ENCODE measurements around the gene CHTF18. TPM values are rescaled to one million over a fixed set of nuclear protein-coding genes. Genes with fewer than 3 reads are reported as not detected.

CHTF18 gene
- total RNA-seq, 1 donor from 2014 or later = 23.8 TPM

DNA sequence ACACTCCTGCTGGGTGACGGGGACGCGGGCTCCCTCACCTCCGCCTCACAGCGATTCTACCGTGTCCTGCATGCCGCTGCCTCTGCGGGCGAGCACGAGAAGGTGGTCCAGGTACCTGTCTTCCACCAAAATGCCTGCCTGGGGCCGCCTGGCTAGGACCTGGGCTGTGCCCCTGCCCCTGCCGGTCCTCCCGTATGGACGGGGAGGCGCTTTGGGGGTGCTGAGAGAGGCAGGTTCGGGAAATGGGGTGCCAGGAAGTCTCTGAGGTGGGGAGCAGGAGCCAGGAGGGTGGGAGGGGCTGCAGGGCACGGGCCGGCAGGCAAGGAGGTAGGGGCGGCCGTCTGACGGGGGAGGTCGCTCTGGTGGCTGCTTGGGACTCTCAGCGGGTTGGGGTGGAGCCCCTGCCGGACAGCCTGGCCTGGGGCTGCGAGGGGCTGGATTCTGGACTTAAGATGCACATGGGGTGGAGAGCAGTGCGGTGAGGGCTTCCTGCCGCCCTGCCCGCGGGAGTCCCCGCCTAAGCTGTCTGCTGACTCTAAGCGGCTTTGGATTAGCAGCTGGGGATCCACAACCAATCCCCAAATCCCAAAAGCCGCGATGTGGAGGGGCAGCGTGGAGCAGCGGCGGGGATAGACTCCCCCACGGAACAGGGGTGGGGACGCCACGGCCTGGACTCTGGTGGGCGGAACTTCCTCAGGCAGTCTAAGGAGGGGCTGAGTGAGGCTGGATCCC, 5.8 kb downstream of the CHTF18 start:
- no peak for DNase-seq

DNA sequence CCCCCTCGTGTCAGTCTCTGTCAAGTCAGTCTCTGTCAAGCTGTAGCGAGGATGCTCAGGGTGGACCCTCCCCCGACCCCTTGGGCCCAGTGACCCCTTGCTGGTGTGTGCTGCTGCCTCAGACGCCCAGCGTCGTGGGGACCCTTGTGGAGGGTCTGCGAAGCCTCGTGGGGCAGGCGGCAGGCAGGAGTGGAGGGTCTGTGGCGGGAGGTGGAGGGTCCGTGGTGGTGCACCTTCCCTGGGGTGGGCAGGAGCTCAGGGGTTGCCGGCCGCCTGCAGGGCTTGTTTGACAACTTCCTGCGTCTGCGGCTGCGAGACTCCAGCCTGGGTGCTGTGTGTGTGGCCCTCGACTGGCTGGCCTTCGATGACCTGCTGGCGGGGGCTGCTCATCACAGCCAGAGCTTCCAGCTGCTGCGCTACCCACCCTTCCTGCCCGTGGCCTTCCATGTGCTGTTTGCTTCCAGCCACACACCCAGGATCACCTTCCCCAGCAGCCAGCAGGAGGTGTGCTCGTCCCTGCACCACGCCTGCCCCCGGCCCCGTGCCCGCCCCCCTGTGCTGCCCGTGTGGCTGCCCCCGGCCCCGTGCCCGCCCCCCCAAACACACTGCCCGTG, 6.5 kb downstream of the CHTF18 start:
- DNase-seq = no peak

DNA sequence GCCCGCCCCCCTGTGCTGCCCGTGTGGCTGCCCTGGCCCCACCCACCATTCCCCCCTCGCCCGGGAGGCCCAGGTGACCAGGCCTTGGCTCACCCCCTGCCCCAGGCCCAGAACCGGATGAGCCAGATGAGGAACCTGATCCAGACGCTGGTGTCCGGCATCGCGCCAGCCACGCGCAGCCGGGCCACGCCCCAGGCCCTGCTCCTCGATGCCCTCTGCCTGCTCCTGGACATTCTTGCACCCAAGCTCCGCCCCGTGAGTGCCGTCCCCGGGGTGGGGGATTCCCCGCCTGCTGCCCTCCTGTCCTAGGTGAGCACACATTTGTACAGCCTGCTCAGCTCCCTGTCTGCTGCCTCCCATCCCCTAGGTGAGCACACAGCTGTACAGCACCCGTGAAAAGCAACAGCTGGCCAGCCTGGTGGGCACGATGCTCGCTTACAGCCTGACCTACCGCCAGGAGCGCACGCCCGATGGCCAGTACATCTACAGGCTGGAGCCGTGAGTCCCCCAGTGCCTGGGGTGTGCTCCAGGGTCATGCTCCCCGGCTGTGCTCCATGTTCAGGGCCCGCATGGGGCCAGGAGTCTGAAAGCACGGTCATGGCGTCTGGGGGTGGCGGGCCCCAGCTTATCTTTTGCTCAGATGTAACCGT, 7.3 kb downstream of the CHTF18 start:
- no peak for DNase-seq

DNA sequence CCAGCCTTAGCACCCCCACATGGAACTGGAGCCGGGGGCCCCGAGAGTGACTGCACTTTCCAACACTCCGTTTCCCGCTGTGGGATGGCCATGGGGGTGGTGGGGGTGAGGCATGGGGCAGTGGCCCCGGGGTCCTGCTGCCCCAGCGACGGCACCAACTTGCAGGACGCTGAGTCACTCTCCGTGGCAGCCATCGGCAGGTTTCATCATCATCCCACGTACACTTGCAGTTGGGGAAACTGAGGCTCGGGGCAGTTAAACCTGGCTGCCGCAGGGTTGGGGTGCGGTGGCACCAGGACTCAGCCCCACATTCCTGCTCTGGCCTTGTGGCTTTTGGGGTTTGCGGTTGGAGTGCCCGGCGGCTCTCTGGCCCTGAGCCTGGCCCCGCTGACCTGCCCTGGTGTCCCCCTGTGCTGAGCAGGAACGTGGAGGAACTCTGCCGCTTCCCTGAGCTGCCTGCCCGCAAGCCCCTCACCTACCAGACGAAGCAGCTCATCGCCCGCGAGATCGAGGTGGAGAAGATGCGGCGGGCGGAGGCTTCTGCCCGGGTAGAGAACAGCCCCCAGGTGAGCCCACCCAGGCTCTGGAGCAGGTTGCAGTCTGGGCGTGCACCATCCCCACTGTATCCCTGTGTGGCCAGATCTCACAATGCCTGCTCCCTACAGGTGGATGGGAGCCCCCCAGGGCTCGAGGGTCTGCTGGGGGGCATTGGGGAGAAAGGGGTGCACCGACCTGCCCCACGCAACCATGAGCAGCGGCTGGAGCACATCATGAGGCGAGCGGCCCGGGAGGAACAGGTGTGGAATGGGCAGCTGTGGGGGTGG, 8.1 kb downstream of the CHTF18 start:
- no peak for DNase-seq

DNA sequence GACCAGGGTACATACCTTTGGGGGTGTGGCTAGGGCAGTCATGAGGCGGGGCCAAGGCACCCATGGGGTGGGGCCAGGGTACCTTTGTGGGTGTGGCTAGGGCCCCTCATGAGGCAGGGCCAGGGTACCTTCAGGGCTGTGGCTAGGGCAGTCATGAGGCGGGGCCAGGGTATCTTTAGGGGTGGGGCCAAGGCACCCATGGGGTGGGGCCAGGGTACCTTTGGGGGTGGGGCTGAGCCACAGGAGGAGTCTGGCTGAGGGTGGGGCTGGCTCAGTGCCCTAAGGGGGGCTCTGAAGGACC, 8.7 kb downstream of the CHTF18 start:
- DNase-seq = no peak

DNA sequence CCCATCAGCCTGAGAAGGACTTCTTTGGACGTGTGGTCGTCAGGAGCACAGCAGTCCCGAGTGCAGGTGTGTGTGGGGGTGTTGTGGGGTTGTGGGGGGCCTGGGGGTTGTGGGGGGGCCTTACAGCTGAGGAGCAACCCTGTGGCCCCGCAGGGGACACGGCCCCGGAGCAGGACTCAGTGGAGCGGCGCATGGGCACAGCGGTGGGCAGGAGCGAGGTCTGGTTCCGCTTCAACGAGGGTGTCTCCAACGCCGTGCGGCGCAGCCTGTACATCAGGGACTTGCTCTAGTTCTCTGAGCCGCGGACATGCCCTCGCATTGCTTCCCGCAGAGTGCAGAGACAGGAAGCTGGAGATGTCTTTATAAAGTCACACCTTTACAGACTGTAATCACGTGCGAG, 9.3 kb downstream of the CHTF18 start:
- DNase-seq = no peak

DNA sequence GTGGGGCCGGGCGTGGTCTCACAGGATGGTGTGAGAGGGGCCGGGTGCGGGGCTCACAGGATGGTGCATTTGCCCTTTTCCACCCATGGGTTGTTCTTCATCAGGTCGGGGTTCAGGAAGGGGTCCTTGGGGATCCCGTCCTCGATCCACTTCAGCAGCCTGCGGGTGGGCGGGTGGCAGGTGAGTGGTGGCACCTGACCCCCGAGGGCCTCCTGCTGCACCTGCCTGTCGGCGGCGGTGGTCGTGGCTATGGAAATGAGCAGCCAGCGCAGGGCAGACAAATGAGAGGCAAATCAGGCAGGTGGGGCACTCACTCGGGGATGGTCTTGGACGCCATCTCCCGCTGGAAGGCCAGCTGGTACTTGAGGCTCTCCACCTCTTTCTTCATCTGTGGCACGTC, 10.2 kb downstream of the CHTF18 start:
- DNase-seq = no peak

DNA sequence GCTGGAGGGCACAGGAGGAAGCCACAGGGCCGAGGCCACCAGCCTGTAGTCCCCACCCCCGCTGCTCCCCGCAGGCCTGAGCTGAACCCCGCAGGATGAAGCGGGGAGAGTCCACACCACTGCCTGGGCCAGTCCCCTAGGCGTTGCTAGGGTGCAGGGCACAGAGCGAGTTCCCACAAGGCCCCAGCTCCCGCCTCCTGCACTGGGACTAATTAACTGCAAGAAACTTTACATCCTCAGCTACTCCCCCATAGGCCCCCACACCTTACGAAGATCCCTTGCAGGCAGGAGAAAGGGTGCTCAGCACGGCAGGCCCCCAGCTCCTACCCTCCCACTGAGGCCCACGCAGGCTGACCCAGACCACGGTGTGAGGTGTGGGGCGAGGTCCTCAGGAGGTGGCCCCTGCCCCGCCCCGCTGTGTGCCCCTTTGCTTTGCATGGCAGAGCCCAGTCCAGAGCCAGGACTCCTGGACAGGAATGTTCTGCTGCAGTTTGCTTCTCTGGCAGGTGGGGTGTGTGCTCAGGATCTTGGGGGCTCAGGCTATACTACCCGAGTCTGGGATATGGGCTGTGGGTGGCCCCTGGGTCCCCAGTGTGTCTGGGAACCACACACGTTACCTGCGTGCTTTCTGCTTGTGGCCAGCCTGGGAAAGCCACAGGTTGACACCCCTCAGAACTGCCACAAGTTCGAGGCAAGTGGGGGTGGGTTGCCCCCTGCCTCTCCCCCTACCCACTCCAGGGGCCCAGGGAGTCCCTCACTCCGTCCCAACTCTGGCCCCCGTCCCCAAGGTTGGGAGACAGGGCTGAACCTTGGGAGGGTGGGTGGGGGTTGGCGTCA, 10.9 kb downstream of the CHTF18 start:
- no peak for DNase-seq

DNA sequence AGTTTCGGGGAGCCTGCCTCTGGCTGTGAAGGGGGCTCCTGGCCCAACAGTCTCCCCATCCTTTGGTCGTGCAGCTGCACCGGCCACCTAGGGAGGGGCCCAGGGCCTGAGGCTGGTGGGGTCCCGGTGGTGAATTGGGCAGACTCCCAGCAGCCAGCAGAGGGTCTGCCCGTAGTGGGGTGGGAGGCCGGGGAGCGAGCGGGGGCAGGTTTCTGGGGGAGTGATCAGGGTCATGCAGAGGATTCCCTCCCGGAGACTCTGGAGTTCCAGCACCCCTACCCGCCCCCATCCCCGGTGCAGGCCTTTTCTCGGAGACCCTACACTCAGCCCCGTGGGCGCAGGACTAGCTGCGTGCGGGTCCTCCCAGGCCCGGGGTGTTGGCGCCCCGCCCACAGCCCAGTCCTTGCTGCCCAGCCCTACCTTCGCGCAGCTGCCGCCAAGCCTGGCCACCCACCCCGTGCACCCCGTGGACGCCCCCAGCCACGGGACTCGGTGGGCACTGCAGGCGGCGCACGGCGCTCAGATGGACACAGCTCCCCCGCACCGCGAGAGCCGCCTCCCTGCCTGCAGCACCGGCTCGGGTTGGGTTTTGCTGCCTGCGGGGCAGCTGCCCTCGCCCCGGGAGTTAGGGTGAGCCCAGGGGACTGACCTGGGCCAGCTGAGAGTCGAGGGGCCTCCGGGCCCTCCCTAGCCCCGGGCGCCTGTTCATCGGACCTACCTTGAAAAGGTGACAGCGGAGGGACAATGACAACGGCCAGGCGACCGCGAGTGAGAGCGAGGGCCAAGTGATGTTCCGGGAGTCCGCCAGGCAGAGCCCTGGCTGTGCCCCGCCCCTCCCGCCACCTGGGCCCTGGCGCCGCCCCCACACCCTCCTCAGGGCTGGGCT, 11.8 kb downstream of the CHTF18 start, which contains the start of gene GNG13:
Gene GNG13 (minus strand): TSS at position 787 of the 886 bp plus-strand sequence. CDS start 1,657 bp downstream, outside the sequence.
- DNase-seq = no peak

DNA sequence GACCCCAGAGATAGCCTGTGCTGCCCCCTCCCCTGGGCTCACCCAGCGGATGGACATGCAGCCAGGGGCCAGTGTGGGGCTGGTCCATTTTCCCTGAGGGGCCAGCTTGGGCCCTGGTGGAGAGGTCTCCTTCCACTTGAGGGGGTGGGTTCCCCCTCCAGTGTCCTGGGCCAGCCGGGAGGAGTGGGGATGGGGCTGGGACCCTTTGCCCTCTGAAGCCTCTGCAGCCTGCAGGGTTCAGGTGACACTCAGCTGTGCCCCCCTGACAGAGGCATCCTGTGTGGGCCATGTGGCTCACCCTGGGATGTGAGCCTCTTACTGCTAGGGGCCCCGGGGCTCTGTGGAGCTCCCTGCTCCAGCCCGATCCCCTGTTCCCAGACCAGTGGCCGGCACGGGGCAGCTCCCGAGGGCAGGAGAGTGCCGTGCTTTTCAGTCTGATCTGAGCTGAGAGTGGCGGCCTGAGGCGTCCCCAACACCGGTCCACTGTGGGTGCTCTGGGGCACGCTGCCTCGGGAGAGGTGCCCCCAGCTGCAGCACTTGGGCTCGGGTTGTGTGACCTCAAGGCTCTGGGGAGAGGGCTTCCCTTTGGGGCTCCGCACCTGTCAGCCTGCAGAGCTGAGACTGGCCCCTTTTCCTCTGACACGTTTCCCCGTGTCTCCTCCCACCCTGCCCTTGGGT, 12.6 kb downstream of the CHTF18 start:
- DNase-seq = no peak

DNA sequence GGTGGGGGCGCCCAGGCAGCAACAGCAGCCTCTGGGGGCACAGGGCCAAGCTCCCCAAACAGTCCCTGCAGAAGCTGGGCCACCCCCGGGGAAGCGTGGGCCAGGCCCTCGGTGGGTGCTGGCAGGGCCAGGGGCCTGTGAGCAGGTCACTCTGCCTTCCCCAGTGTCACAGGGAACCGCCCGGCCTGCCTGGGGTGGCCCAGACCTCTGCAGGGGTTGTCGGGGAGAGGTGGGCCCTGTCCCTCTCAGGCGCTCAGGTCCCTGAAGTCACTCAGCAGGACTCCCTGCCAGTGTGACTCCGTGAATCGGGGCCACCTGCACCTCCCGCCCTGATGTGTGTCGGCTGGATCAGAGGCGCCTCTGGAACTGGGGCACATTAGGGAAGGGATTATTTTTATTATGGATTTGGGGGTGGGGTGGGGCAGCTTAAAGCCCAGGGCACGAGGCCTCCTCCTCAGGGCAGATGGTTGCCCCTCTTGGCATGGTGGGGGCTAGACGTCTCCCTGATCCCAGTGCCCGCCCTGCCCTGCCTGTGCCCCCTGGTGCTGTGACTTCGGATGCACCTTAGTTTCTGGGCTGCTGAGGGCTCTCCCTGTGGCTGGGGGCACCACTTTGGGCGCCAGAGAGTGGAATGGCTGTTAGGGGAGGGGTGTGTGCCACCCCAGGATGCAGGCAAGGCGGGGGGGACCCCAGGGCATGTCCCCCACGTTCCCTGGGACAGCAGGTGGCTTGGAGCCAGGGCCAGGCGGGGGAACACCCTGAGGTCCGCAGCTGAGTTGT, 13.4 kb downstream of the CHTF18 start:
- no peak for DNase-seq

DNA sequence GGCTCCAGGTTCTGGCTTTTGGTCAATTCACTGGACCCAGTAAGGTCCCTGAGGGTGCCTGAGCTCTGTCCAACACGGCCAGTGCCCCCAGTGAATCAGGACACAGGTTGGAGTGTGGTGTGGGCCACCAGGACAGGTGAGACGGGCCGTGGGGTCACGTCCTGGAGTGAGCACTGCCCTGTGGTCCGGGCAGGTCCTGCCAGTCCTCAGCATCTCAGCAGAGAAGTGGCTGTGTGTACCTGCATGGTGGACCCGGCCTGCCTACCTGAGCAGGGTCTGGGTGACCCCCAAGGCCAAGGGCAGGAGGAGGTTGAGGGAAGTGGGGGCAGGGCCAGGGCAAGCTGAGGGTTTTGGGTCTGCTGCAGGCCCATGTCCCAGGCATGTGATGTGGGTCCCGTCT, 14.0 kb downstream of the CHTF18 start:
- no peak for DNase-seq

DNA sequence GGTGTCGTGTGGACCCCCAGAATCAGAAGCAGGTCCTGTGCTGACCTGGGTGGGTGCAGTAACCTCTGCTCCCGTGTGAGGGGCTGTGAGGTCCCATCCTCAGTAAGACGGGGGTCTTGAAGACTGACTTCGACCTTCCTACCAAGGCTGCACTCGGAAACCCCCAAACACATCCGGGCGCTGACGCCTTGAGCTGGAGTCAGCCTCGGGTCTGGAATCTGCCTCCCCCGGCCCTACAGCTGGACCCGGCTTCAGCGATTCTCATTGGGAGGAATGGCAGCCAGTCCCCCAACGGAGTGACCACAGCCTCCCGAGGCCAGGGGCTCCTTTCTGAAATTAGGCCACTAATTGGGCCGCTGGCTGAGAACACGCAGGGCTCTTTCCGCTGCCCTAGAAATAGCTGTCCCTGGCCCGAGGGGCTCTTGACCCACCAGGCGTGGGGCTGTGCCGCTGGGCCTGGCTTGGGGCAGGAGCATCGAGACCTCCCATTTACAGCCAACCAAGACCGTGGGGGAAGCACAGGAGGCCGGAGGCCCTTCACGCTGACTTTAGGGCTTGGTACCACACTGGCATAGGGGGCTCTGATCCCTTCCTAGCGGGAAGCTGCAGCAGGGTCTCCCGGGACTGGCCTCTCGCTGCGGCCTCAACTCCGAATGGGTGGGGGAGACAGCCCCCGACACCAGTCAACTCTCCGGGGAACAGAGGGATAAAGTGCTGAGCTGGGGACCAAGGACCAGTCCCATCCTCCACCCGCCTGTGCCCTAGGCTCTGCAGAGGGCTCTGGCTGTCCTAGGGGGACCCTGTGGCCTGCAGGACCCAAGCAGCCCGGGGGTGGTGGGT, 14.7 kb downstream of the CHTF18 start:
- DNase-seq = no peak

DNA sequence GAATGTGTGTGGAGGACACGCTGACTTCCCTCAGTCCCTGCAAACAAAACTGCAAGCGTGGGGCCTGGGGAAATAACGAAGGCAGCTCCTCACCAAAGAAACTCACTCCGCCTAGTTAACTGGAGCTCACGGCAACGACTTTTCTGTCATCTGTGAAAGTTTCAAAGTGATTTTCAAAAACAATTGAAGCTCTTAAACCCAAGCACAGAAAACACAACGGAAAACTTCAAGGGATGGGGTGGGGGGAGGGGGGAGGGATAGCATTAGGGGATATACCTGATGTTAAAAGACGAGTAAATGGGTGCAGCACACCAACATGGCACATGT, 15.3 kb downstream of the CHTF18 start:
- DNase-seq = no peak

DNA sequence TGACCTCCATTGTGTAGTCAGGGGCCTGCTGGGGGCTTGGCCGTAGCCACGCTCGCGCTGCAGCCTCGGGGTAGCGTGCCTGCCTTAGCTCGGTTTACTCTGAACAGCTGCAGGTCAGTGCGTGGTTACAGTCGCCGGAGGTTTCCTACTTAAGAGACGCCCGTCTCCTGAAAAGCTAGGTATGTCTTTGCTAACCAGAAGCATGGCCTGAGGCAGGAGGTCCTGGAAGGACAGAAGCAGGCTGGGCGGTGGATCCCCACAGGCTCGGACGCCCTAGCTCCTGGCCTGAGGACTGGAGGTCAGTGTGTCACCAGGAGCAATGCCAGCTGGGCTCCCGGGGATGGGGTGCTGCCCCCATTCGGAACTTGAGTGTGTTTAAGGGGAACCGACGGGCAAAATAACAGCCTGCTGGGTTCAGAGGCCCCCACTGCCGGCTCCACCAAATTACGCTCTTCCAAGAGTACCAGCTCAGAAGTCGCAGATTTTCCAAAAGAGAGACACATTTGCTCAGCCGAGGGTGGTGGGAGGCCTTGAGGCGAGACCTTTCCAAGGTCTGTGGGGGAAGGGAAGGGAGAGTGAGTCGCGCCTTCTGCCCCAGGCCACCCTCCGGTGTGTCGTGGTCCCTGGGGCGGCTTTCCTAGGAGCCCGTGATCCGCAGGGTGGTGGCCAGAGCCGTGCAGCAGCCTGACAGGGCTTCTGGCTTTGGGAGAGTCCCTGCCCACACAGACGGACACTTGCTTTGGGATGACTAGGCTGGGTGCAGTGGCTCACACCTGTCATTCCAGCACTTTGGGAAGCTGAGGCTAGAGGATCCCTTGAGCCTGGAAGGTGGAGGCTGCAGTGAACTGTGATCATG, 16.0 kb downstream of the CHTF18 start:
- no peak for DNase-seq

DNA sequence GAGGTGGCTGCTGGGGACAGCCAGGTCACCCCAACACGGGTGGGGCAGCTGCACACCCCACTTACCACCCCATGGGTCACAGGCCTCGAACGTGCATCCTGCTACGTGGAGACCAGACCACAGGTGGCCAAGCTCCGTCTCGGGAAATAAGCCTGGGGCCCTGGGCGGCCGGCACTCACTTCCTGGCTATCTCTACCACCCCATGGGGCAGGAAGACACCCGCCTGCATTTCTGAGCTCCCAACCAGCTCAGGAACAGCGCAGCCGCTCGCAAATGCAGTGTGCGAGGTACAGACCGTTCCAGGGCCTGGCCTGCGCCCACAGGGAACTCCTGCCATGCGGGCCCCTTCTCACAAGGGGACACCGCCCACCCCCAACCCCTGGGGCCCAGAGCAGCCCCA, 17.1 kb downstream of the CHTF18 start:
- no peak for DNase-seq

DNA sequence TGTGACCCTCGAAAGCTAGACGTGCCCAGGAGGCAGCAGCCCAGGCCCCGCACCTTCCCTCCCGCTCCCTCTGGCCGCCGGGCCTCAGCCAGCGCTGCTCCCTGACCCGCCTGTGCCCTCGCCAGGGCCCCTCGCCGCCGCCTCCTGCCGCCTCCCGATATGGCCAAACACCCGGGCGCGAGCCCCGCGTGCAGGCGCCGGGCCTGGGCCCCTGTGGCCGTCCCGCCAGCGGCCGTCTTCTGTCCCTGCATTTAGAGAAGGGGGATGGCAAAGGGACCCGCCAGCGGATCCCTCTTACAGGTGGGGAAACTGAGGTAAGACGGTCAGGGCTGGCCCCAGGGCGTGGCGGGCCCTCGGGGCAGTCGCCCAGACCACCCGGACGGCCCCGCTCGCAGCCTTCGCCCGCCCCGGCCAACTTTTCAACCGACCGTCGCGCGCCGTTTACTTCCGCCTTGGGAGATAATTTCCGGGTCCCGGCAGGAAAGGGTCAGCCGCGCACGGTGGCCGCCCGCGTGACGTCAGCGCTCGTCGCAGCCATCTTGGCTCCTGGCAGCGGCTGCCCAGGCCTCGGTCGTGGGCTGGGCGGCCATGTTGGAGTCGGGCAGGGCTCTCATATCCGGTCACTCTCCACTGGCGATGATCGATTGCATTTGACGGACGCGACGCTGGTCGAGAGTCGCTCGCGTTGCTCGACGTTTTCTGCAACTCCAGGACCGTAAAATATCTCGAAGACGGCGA, 19.1 kb downstream of the CHTF18 start:
- DNase-seq = peak; percentile 96

DNA sequence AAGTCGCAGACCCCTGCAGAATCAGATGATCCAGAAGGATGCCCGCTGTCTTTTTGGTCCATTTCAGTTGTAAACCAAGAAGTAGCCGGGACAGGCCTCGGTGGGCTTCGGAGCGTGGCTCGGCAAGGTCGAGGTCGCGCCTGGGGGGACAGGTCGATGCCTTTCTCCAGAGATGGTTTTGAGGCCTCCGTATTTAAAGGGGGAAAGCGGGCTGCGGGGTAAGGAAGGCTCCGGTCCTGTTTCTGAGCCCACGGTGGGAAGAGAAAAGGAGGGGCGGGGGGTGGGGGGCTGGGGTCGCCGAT, 19.6 kb downstream of the CHTF18 start:
- no peak for DNase-seq
